Endothelial cell of umbilical vein (primary cell): Measurements from ENCODE around the gene GRIK1. TPM values are rescaled to one million over a fixed set of nuclear protein-coding genes. Genes with fewer than 3 reads are reported as not detected.

Experiments
- BruUV-seq: library from RNA; stranded (reverse); fragments of 400-500 nt; replicated peaks from 2 replicates; lab custom pipeline; 2021; lab: Mats Ljungman, UMichigan
- CTCF ChIA-PET: fragments of 300-600, 350-600 bp; sonication (Branson Sonifier 250); formaldehyde crosslinking; loops from one replicate; lab custom pipeline; 2021; ENCODE audit warnings: antibody characterized with exemption, inconsistent platforms; lab: Charles Lee
- POLR2A ChIA-PET: fragments of 300-600, 350-600 bp; sonication (Branson Sonifier 250); formaldehyde crosslinking; loops from one replicate; lab custom pipeline; 2021; ENCODE audit warnings: antibody characterized with exemption, inconsistent platforms; lab: Charles Lee
- DNase-seq: peaks from one replicate; pipeline ENCODE4 v3.0.0-alpha.2; 2011; ENCODE audit warnings: low read depth, low spot score
- FAIRE-seq: peaks from 2 replicates; lab custom pipeline; 2011; peaks lifted over from hg19 to GRCh38; lab: Jason Lieb, UNC
- H2AFZ ChIP-seq: 2 replicates; pipeline ENCODE4 v1.6.0; 2012; ENCODE audit warnings: low read depth, low read length, control low read depth, inconsistent platforms
- H3K27ac ChIP-seq: 2 replicates; pipeline ENCODE4 v1.5.1; 2011; ENCODE audit warnings: low read depth, mild to moderate bottlenecking, control low read depth, low read length, moderate library complexity; ENCODE audit not compliant: insufficient read depth
- H3K27me3 ChIP-seq, 2 experiments: 2 replicates each; pipeline versions ENCODE4 v1.6.0 to v1.6.1; 2011; ENCODE audit warnings: low read length in 2 of 2, mixed read lengths in 1 of 2; ENCODE audit not compliant: control insufficient read depth in 2 of 2, insufficient read depth in 2 of 2
- H3K36me3 ChIP-seq, 2 experiments: 2 replicates in 1 of 2; 3 replicates in 1 of 2; pipeline ENCODE4 v1.5.1; 2011; ENCODE audit warnings: low read length in 2 of 2, mild to moderate bottlenecking in 1 of 2, moderate library complexity in 1 of 2; ENCODE audit not compliant: control insufficient read depth in 2 of 2, insufficient read depth in 2 of 2; ENCODE audit errors: extremely low read depth in 1 of 2
- H3K4me1 ChIP-seq: 3 replicates; pipeline ENCODE4 v1.5.1; 2011; ENCODE audit warnings: mild to moderate bottlenecking, low read length; ENCODE audit not compliant: control insufficient read depth, insufficient read depth; ENCODE audit errors: extremely low read depth
- H3K4me2 ChIP-seq: 2 replicates; pipeline ENCODE4 v1.6.1; 2011; ENCODE audit warnings: low read length, control low read depth, mixed read lengths; ENCODE audit not compliant: insufficient read depth
- H3K4me3 ChIP-seq, 3 experiments: fragments of 200-600 bp in 1 of 3; sonication (generic), shearing (Covaris generic) in 1 of 3; replicated peaks in 1 of 3; 2 replicates each; pipeline ENCODE4 v1.5.1; 2011 to 2016; ENCODE audit warnings: control low read depth in 3 of 3, low read length in 3 of 3, mild to moderate bottlenecking in 2 of 3, inconsistent platforms in 1 of 3, low read depth in 1 of 3, moderate library complexity in 1 of 3; ENCODE audit not compliant: insufficient read depth in 1 of 3
- H3K79me2 ChIP-seq: 2 replicates; pipeline ENCODE4 v1.6.0; 2012; ENCODE audit warnings: low read length, inconsistent platforms; ENCODE audit not compliant: control insufficient read depth, insufficient read depth
- H3K9ac ChIP-seq: replicated peaks from 2 replicates; pipeline ENCODE3; 2011; ENCODE audit warnings: low read length, control low read depth; ENCODE audit not compliant: insufficient read depth; ENCODE audit errors: extremely low read depth
- H3K9me1 ChIP-seq: replicated peaks from 3 replicates; pipeline ENCODE4 v1.6.0; 2011; ENCODE audit warnings: mild to moderate bottlenecking, low read length; ENCODE audit not compliant: control insufficient read depth, insufficient read depth; ENCODE audit errors: extremely low read depth
- H3K9me3 ChIP-seq: replicated peaks from 2 replicates; pipeline ENCODE4 v1.5.1; 2012; ENCODE audit warnings: low read length, inconsistent platforms; ENCODE audit not compliant: control insufficient read depth, insufficient read depth
- H4K20me1 ChIP-seq: replicated peaks from 2 replicates; pipeline ENCODE3; 2011; ENCODE audit warnings: mild to moderate bottlenecking, low read length; ENCODE audit not compliant: control insufficient read depth, insufficient read depth; ENCODE audit errors: extremely low read depth
- EZH2 ChIP-seq: IDR thresholded peaks from 2 replicates; pipeline ENCODE4 v1.6.1; 2012; ENCODE audit warnings: borderline replicate concordance, low read depth, mild to moderate bottlenecking, moderate library complexity, low read length, inconsistent platforms; ENCODE audit not compliant: severe bottlenecking
- FOS ChIP-seq: IDR thresholded peaks from 2 replicates; pipeline ENCODE4 v1.6.1; 2011; ENCODE audit warnings: mild to moderate bottlenecking, low read length, moderate library complexity, borderline replicate concordance; ENCODE audit not compliant: insufficient read depth
- GATA2 ChIP-seq: IDR thresholded peaks from 2 replicates; pipeline ENCODE4 v1.7.0; 2011; ENCODE audit warnings: low read depth, mild to moderate bottlenecking, moderate library complexity, mixed read lengths, low read length; ENCODE audit not compliant: insufficient read length, insufficient read depth
- JUN ChIP-seq: IDR thresholded peaks from 2 replicates; pipeline ENCODE4 v1.6.1; 2011; ENCODE audit warnings: borderline replicate concordance, low read depth; ENCODE audit not compliant: insufficient read length, insufficient read depth
- MAX ChIP-seq: IDR thresholded peaks from 2 replicates; pipeline ENCODE4 v1.6.1; 2011; ENCODE audit not compliant: insufficient read depth, insufficient read length
- MYC ChIP-seq: IDR thresholded peaks from one replicate; pipeline ENCODE4 v1.6.1; 2011; ENCODE audit warnings: mild to moderate bottlenecking, low read depth, low read length
- POLR2A ChIP-seq: IDR thresholded peaks from 2 replicates; pipeline ENCODE4 v1.6.1; 2012; ENCODE audit warnings: low read depth, mild to moderate bottlenecking, control low read depth, low read length
- POLR2AphosphoS5 ChIP-seq: IDR thresholded peaks from 2 replicates; pipeline ENCODE4 v1.6.1; 2012; ENCODE audit warnings: low read depth, mild to moderate bottlenecking, control low read depth, low read length, moderate library complexity; ENCODE audit not compliant: insufficient read depth
- dilution Hi-C: fragments of 300-500 bp; cut with MboI; formaldehyde crosslinking; loops from one replicate; pipeline ENCODE4 v1.15.0; 2019; ENCODE audit warnings: low sequenced_read_pairs; ENCODE audit not compliant: extremely low pct_ligation_motif_present
- intact Hi-C: fragments of 100-400 bp; cut with micrococcal nuclease; formaldehyde crosslinking; loops from one replicate; pipeline ENCODE4 v1.10.0; 2022
- polyA plus RNA-seq, 4 experiments: library from polyadenylated mRNA; depleted of rRNA in 3 of 4; stranded (reverse) in 3 of 4; unstranded in 1 of 4; fragments of >200 nt; gene quantifications; 2 replicates each; pipeline versions ENCODE4 v1.2.1 to v1.2.3, GENCODE V29; 2011 to 2012; ENCODE audit warnings: missing spikeins in 1 of 4
- total RNA-seq: library from RNA; stranded (reverse); gene quantifications from 2 replicates; pipeline ENCODE4 v1.2.3, GENCODE V29; 2021
- TF ChIP-seq, protein P1 (sequence below), 2 donors: IDR thresholded peaks; 1 replicate in 1 of 2; 2 replicates in 1 of 2; pipeline ENCODE4 v1.5.1; 2011; ENCODE audit warnings: low read length in 2 of 2, mild to moderate bottlenecking in 2 of 2, moderate library complexity in 2 of 2, control low read depth in 1 of 2, inconsistent platforms in 1 of 2, low read depth in 1 of 2; ENCODE audit not compliant: insufficient read depth in 1 of 2; ENCODE audit errors: extremely low read depth in 1 of 2

The GRIK1 gene
- total and polyA plus RNA-seq, 2 donors (not counting 3 experiments of a cell fraction or from before 2014, with no cell fraction given), result not detected

DNA sequence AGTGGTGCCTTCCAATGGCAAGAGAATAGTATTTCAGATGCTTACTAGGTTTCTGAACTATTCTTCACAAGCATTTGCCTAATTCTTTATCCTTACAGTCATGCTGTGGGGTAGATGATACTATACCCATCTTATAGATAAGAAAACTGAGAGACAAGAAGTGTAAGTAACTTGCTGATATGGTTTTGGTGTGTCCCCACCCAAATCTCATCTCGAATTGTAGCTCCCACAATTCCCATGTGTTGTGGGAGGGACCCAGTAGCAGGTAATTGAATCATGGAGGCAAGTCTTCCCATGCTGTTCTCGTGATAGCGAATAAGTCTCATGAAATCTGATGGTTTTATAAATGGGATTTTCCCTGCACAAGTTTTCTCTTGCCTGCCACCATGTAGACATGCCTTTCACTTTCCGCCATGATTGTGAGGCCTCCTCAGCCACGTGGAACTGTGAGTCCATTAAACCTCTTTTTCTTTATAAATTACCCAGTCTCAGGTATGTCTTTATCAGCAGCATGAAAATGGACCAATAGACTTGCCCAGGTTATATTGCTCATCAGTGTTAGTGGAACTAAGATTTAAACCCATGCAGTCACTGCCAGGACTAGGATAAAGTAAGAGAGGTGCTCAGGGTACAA lies 298.7 kb downstream of the GRIK1 start:
- Histone ChIP-seq H4K20me1 (no peaks in the 10 kb centered on the region), H3K9me3 (no peaks in the 10 kb centered on the region), H3K27ac (no peak overlapping the region), H3K9ac (no peak overlapping the region), H2AFZ (no peak overlapping the region), H3K79me2 (no peaks in the 10 kb centered on the region), H3K4me2 (no peak overlapping the region), H3K27me3 (peaks cover 0 to 2% of the 10 kb centered on the region in 2 experiments), H3K36me3 (no peaks in the 10 kb centered on the region), H3K4me1 (no peaks in the 10 kb centered on the region), H3K4me3 (no peak overlapping the region), H3K9me1 (no peaks in the 10 kb centered on the region)
- TF ChIP-seq JUN (no peak), FOS (no peak), EZH2 (no peak), MAX (no peak), MYC (no peak), GATA2 (no peak), POLR2AphosphoS5 (no peak), POLR2A (no peak)
- TF ChIP-seq, protein P1, sequence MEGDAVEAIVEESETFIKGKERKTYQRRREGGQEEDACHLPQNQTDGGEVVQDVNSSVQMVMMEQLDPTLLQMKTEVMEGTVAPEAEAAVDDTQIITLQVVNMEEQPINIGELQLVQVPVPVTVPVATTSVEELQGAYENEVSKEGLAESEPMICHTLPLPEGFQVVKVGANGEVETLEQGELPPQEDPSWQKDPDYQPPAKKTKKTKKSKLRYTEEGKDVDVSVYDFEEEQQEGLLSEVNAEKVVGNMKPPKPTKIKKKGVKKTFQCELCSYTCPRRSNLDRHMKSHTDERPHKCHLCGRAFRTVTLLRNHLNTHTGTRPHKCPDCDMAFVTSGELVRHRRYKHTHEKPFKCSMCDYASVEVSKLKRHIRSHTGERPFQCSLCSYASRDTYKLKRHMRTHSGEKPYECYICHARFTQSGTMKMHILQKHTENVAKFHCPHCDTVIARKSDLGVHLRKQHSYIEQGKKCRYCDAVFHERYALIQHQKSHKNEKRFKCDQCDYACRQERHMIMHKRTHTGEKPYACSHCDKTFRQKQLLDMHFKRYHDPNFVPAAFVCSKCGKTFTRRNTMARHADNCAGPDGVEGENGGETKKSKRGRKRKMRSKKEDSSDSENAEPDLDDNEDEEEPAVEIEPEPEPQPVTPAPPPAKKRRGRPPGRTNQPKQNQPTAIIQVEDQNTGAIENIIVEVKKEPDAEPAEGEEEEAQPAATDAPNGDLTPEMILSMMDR (IDR thresholded peaks at IDR 0.05; ENCODE audit: extremely low read depth in 1 of 2, insufficient read depth in 1 of 2, low read depth in 1 of 2, low read length in 2 of 2), result no peak
- intact Hi-C loops, result no loop called here
- no peak for FAIRE-seq
- ChIA-PET POLR2A (no interaction called here), CTCF (no interaction called here)
- dilution Hi-C loops, result no loop called here
- DNase-seq, result no peak
- no TSS peak for BruUV-seq
